ENCODE results near the gene ALDH1A1. TPM values are rescaled to one million over a fixed set of nuclear protein-coding genes. Genes with fewer than 3 reads are reported as not detected.
"Not testable (repeated sequence)": the region's sequence is repeated elsewhere in the genome, so short reads cannot be mapped to it uniquely, and the experiment has no call there.

ALDH1A1 gene
- total RNA-seq, 5 donors from 2014 or later (not counting 1 experiment from before 2014, with no cell fraction given): 0.47 to 1.3 (median 0.95) TPM

- Histone ChIP-seq H3K4me1 (ENCODE audit: control insufficient read depth in 1 of 2, extremely low read depth in 1 of 2, insufficient read depth in 2 of 2, low read length in 2 of 2) (no peaks in the 10 kb centered on the region), H3K27me3 (replicated peaks in 1 of 2; ENCODE audit: control insufficient read depth in 2 of 2, extremely low read depth in 1 of 2, insufficient read depth in 2 of 2, low read length in 1 of 2) (no peaks in the 10 kb centered on the region), H3K4me3 (ENCODE audit: control insufficient read depth in 1 of 2, extremely low read depth in 1 of 2, low read length in 1 of 2) (no peak overlapping the region), H3K27ac (ENCODE audit: low read length) (no peak overlapping the region), H3K36me3 (ENCODE audit: control insufficient read depth in 2 of 2, extremely low read depth in 1 of 2, insufficient read depth in 1 of 2, low read length in 1 of 2) (no peaks in the 10 kb centered on the region), H3K9me3 (no peaks in the 10 kb centered on the region)
- no peaks in the 10 kb centered on the region for H3K9me3 Mint-ChIP-seq
- H3K4me1 Mint-ChIP-seq: no peaks in the 10 kb centered on the region
- H3K36me3 Mint-ChIP-seq: no peaks in the 10 kb centered on the region
- no peak overlapping the region for H3K4me3 Mint-ChIP-seq
- no peak overlapping the region for H3K27ac Mint-ChIP-seq
- peaks cover 18 to 24% of the 10 kb centered on the region in 2 donors for H3K27me3 Mint-ChIP-seq
- ChIA-PET POLR2A (no interaction called here), CTCF (no interaction called here)
- DNase-seq (no peak), ATAC-seq (replicated peaks in 1 of 4) (no peak)
Measured at GRCh38 chr9:72946821-72947220, 6.0 kb downstream of the ALDH1A1 start.

- H3K4me1 ChIP-seq (ENCODE audit: control insufficient read depth in 1 of 2, extremely low read depth in 1 of 2, insufficient read depth in 2 of 2, low read length in 2 of 2): no peaks in the 10 kb centered on the region
- POLR2A ChIA-PET: no interaction called here
- Mint-ChIP-seq H3K9me3 (no peaks in the 10 kb centered on the region), H3K36me3 (no peaks in the 10 kb centered on the region), H3K27me3 (peaks cover 18 to 28% of the 10 kb centered on the region in 2 donors), H3K4me3 (no peak overlapping the region), H3K4me1 (no peaks in the 10 kb centered on the region), H3K27ac (no peak overlapping the region)
- no peak overlapping the region for H3K27ac ChIP-seq (ENCODE audit: low read length)
- ATAC-seq (replicated peaks in 1 of 4) (no peak), DNase-seq (no peak)
- CTCF ChIA-PET: no interaction called here
- WGBS (ENCODE audit: insufficient coverage): 60% methylated on average over 1 of the region's 3 CpGs
- H3K4me3 ChIP-seq (ENCODE audit: control insufficient read depth in 1 of 2, extremely low read depth in 1 of 2, low read length in 1 of 2): no peak overlapping the region
- H3K36me3 ChIP-seq (ENCODE audit: control insufficient read depth in 2 of 2, extremely low read depth in 1 of 2, insufficient read depth in 1 of 2, low read length in 1 of 2): no peaks in the 10 kb centered on the region
- no peaks in the 10 kb centered on the region for H3K9me3 ChIP-seq
- no peaks in the 10 kb centered on the region for H3K27me3 ChIP-seq (replicated peaks in 1 of 2; ENCODE audit: control insufficient read depth in 2 of 2, extremely low read depth in 1 of 2, insufficient read depth in 2 of 2, low read length in 1 of 2)
Measured at GRCh38 chr9:72946318-72946717, 6.5 kb downstream of the ALDH1A1 start.

- DNase-seq: no peak
- CTCF ChIA-PET: no interaction called here
- no peak overlapping the region for H3K27ac Mint-ChIP-seq
- ATAC-seq (replicated peaks in 1 of 4): no peak
- H3K27me3 ChIP-seq (replicated peaks in 1 of 2; ENCODE audit: control insufficient read depth in 2 of 2, extremely low read depth in 1 of 2, insufficient read depth in 2 of 2, low read length in 1 of 2): no peaks in the 10 kb centered on the region
- WGBS (ENCODE audit: insufficient coverage): no CpG with 5 or more reads among the region's 3 CpGs
- H3K27me3 Mint-ChIP-seq: peaks cover 18 to 28% of the 10 kb centered on the region in 2 donors
- no peak overlapping the region for H3K4me3 ChIP-seq (ENCODE audit: control insufficient read depth in 1 of 2, extremely low read depth in 1 of 2, low read length in 1 of 2)
- H3K27ac ChIP-seq (ENCODE audit: low read length): no peak overlapping the region
- POLR2A ChIA-PET: no interaction called here
- H3K36me3 Mint-ChIP-seq: no peaks in the 10 kb centered on the region
- H3K4me1 Mint-ChIP-seq: no peaks in the 10 kb centered on the region
- no peaks in the 10 kb centered on the region for H3K36me3 ChIP-seq (ENCODE audit: control insufficient read depth in 2 of 2, extremely low read depth in 1 of 2, insufficient read depth in 1 of 2, low read length in 1 of 2)
- no peaks in the 10 kb centered on the region for H3K9me3 Mint-ChIP-seq
- H3K9me3 ChIP-seq: no peaks in the 10 kb centered on the region
- no peak overlapping the region for H3K4me3 Mint-ChIP-seq
- H3K4me1 ChIP-seq (ENCODE audit: control insufficient read depth in 1 of 2, extremely low read depth in 1 of 2, insufficient read depth in 2 of 2, low read length in 2 of 2): no peaks in the 10 kb centered on the region
Measured at GRCh38 chr9:72945391-72945790, 7.5 kb downstream of the ALDH1A1 start.

DNA sequence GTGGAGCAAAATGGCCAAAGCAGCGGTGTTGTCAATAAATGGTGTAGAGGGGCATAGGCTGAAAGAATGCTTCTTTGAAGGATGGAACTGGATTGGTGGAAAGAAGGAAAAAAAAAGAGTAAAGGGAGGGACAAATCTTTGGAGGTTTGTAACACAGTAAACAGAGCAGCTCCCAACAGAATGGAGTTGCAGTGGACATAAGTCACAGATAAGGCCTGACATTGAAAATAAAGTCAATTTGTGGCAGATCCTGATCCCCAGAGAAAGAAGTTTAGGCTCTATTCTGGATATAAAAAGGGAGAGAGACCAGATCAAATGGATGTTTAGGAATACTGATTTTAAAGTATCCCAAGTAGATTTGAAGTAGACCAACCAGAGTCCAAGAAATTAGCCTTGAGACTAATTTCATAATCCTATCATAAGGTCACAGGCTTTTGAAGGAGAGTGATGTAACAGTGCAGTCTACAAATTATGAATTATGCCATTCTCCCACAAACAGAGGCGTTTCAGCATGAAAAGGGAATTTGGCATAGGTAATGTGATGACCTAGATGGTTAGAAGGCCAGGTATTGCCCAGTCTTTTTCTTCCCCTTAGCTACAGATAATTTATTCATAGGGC is 8.9 kb downstream of the ALDH1A1 start:
- ATAC-seq (replicated peaks in 1 of 4) (no peak), DNase-seq (no peak)
- no peak overlapping the region for H3K27ac ChIP-seq (ENCODE audit: low read length)
- ChIA-PET CTCF (interaction anchor here in 1 of 2 donors (0.6 kb wide), 1 partner anchor 33 kb away, joined by 3 read pairs; no protein-coding TSS in a partner anchor), POLR2A (no interaction called here)
- no peak overlapping the region for H3K27ac Mint-ChIP-seq
- H3K4me3 Mint-ChIP-seq: no peak overlapping the region
- no peaks in the 10 kb centered on the region for H3K4me1 Mint-ChIP-seq
- H3K9me3 ChIP-seq: no peaks in the 10 kb centered on the region
- no peaks in the 10 kb centered on the region for H3K4me1 ChIP-seq (ENCODE audit: control insufficient read depth in 1 of 2, extremely low read depth in 1 of 2, insufficient read depth in 2 of 2, low read length in 2 of 2)
- 67% methylated on average over 1 of the region's 2 CpGs for WGBS (ENCODE audit: insufficient coverage)
- H3K9me3 Mint-ChIP-seq: no peaks in the 10 kb centered on the region
- no peak overlapping the region for H3K4me3 ChIP-seq (ENCODE audit: control insufficient read depth in 1 of 2, extremely low read depth in 1 of 2, low read length in 1 of 2)
- peaks cover 12 to 23% of the 10 kb centered on the region in 2 donors for H3K27me3 Mint-ChIP-seq
- H3K36me3 Mint-ChIP-seq: no peaks in the 10 kb centered on the region
- no peaks in the 10 kb centered on the region for H3K36me3 ChIP-seq (ENCODE audit: control insufficient read depth in 2 of 2, extremely low read depth in 1 of 2, insufficient read depth in 1 of 2, low read length in 1 of 2)
- H3K27me3 ChIP-seq (replicated peaks in 1 of 2; ENCODE audit: control insufficient read depth in 2 of 2, extremely low read depth in 1 of 2, insufficient read depth in 2 of 2, low read length in 1 of 2): no peaks in the 10 kb centered on the region

DNA sequence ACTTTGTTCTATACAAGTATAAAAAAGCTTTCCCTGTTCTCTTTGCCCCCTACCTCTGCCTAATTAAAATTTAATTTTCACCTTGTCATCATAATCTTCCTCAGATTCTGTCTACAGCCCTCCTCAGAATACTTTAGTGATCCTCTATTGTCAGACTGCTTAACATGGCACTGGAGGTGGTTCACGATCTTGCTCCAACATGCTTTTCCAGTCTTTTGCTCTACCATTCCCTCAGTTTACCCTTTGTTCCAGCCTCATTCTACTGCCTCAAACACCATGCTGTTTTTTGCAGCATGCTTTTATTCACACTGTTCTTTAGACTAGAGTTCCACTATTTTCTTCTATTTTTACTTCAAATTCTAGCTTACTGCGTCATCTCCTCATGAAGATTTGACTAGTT is 10.4 kb downstream of the ALDH1A1 start:
- H3K4me1 ChIP-seq (ENCODE audit: control insufficient read depth in 1 of 2, extremely low read depth in 1 of 2, insufficient read depth in 2 of 2, low read length in 2 of 2): no peaks in the 10 kb centered on the region
- Mint-ChIP-seq H3K36me3 (no peaks in the 10 kb centered on the region), H3K4me3 (no peak overlapping the region), H3K4me1 (no peaks in the 10 kb centered on the region), H3K9me3 (no peaks in the 10 kb centered on the region), H3K27me3 (peaks cover 12 to 20% of the 10 kb centered on the region in 2 donors), H3K27ac (no peak overlapping the region)
- ChIA-PET CTCF (no interaction called here), POLR2A (no interaction called here)
- H3K36me3 ChIP-seq (ENCODE audit: control insufficient read depth in 2 of 2, extremely low read depth in 1 of 2, insufficient read depth in 1 of 2, low read length in 1 of 2): no peaks in the 10 kb centered on the region
- no peak overlapping the region for H3K4me3 ChIP-seq (ENCODE audit: control insufficient read depth in 1 of 2, extremely low read depth in 1 of 2, low read length in 1 of 2)
- no peaks in the 10 kb centered on the region for H3K9me3 ChIP-seq
- WGBS (ENCODE audit: insufficient coverage): 100% methylated on average over 1 of the region's 2 CpGs
- DNase-seq (no peak), ATAC-seq (replicated peaks in 1 of 4) (no peak)
- no peak overlapping the region for H3K27ac ChIP-seq (ENCODE audit: low read length)
- H3K27me3 ChIP-seq (replicated peaks in 1 of 2; ENCODE audit: control insufficient read depth in 2 of 2, extremely low read depth in 1 of 2, insufficient read depth in 2 of 2, low read length in 1 of 2): peaks cover 0 to 4% of the 10 kb centered on the region in 2 experiments

- WGBS (ENCODE audit: insufficient coverage): 67% methylated on average over 1 of the region's 6 CpGs
- not testable (repeated sequence) for H3K4me1 Mint-ChIP-seq; H3K27me3 ChIP-seq (replicated peaks in 1 of 2; ENCODE audit: control insufficient read depth in 2 of 2, extremely low read depth in 1 of 2, insufficient read depth in 2 of 2, low read length in 1 of 2); H3K4me3 ChIP-seq (ENCODE audit: control insufficient read depth in 1 of 2, extremely low read depth in 1 of 2, low read length in 1 of 2); H3K4me1 ChIP-seq (ENCODE audit: control insufficient read depth in 1 of 2, extremely low read depth in 1 of 2, insufficient read depth in 2 of 2, low read length in 2 of 2); DNase-seq; H3K36me3 ChIP-seq (ENCODE audit: control insufficient read depth in 2 of 2, extremely low read depth in 1 of 2, insufficient read depth in 1 of 2, low read length in 1 of 2); H3K27ac Mint-ChIP-seq; ATAC-seq (replicated peaks in 1 of 4); H3K36me3 Mint-ChIP-seq; H3K9me3 Mint-ChIP-seq; H3K9me3 ChIP-seq; H3K27ac ChIP-seq (ENCODE audit: low read length); H3K4me3 Mint-ChIP-seq
- ChIA-PET CTCF (interaction anchor here in 1 of 2 donors (0.6 to 0.7 kb wide), 2 partner anchors 82 to 1654 kb away, joined by 3 to 5 read pairs; no protein-coding TSS in a partner anchor), POLR2A (interaction anchor here in 1 of 2 donors (0.6 to 0.7 kb wide), 2 partner anchors 78 to 1568 kb away, joined by 3 to 7 read pairs; no protein-coding TSS in a partner anchor)
- H3K27me3 Mint-ChIP-seq: peaks cover 7 to 14% of the 10 kb centered on the region in 2 donors
Measured at GRCh38 chr9:72939581-72939980, 13.3 kb downstream of the ALDH1A1 start.

DNA sequence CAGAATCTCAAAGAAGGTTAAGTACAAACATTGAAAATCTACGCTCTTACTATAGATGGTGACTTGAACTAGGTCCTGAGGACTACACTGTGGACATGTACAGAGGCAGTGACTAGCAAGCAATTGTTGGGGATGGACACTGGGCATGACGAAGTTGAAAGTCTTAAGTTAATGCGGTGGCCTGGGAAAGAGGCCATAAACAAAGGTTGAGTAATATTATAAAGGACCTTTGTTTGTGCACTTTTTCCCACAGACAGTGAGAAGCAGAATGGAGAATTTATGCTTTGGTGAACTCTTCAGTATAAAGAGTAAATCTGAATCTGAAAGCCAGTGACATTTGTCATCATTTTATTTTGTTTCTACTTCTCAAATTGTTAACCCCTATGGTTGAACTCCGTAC is 15.3 kb downstream of the ALDH1A1 start:
- DNase-seq (no peak), ATAC-seq (replicated peaks in 1 of 4) (no peak)
- no peaks in the 10 kb centered on the region for H3K36me3 ChIP-seq (ENCODE audit: control insufficient read depth in 2 of 2, extremely low read depth in 1 of 2, insufficient read depth in 1 of 2, low read length in 1 of 2)
- Mint-ChIP-seq H3K27me3 (peaks cover 3 to 15% of the 10 kb centered on the region in 2 donors), H3K9me3 (no peaks in the 10 kb centered on the region), H3K27ac (no peak overlapping the region), H3K4me1 (no peaks in the 10 kb centered on the region), H3K4me3 (no peak overlapping the region), H3K36me3 (no peaks in the 10 kb centered on the region)
- 92% methylated on average over 2 of the region's 4 CpGs for WGBS (ENCODE audit: insufficient coverage)
- ChIA-PET POLR2A (no interaction called here), CTCF (no interaction called here)
- H3K4me1 ChIP-seq (ENCODE audit: control insufficient read depth in 1 of 2, extremely low read depth in 1 of 2, insufficient read depth in 2 of 2, low read length in 2 of 2): no peaks in the 10 kb centered on the region
- peaks cover 0 to 4% of the 10 kb centered on the region in 2 experiments for H3K27me3 ChIP-seq (replicated peaks in 1 of 2; ENCODE audit: control insufficient read depth in 2 of 2, extremely low read depth in 1 of 2, insufficient read depth in 2 of 2, low read length in 1 of 2)
- H3K4me3 ChIP-seq (ENCODE audit: control insufficient read depth in 1 of 2, extremely low read depth in 1 of 2, low read length in 1 of 2): no peak overlapping the region
- H3K9me3 ChIP-seq: no peaks in the 10 kb centered on the region
- no peak overlapping the region for H3K27ac ChIP-seq (ENCODE audit: low read length)

Measured in T-cell (primary cell).